Spleen (tissue), 11 donors: Measurements from ENCODE around the gene ZNF217. TPM values are rescaled to one million over a fixed set of nuclear protein-coding genes. Genes with fewer than 3 reads are reported as not detected.
A peak's percentile ranks its signal among the peaks of the same experiment; 100 is the strongest.

Experiments
- DNase-seq: peaks from one replicate; pipeline ENCODE4 v3.0.0-alpha.2; 2020
- H3K27ac ChIP-seq, 8 donors: fragments of 200-600 bp; sonication (generic) in 7 of 8; 1 replicate in 4 of 8; 2 replicates in 4 of 8; pipeline versions ENCODE4 v1.5.0 to v1.8.0; 2016 to 2021; ENCODE audit warnings: inconsistent platforms in 4 of 8, mild to moderate bottlenecking in 4 of 8, moderate library complexity in 1 of 8
- H3K27me3 ChIP-seq, 7 donors: fragments of 200-600 bp; sonication (generic) in 6 of 7; replicated peaks in 1 of 7; 1 replicate in 4 of 7; 2 replicates in 3 of 7; pipeline versions ENCODE4 v1.5.0 to v1.8.0; 2016 to 2021; ENCODE audit warnings: inconsistent platforms in 3 of 7, mild to moderate bottlenecking in 1 of 7
- H3K36me3 ChIP-seq, 6 donors: fragments of 200-600 bp; sonication (generic) in 5 of 6; 1 replicate in 4 of 6; 2 replicates in 2 of 6; pipeline versions ENCODE4 v1.5.0 to v1.8.0; 2016 to 2021; ENCODE audit warnings: inconsistent platforms in 2 of 6
- H3K4me1 ChIP-seq, 6 donors: fragments of 200-600 bp; sonication (generic) in 5 of 6; 1 replicate in 3 of 6; 2 replicates in 3 of 6; pipeline versions ENCODE4 v1.5.0 to v1.8.0; 2016 to 2021; ENCODE audit warnings: inconsistent platforms in 3 of 6
- H3K4me3 ChIP-seq, 8 donors: fragments of 200-600 bp; sonication (generic) in 7 of 8; 1 replicate in 4 of 8; 2 replicates in 4 of 8; pipeline versions ENCODE4 v1.5.0 to v1.8.0; 2016 to 2021; ENCODE audit warnings: inconsistent platforms in 4 of 8, mild to moderate bottlenecking in 4 of 8, moderate library complexity in 2 of 8
- H3K9me3 ChIP-seq, 8 donors: fragments of 200-600 bp; sonication (generic) in 7 of 8; 1 replicate in 4 of 8; 2 replicates in 4 of 8; pipeline versions ENCODE4 v1.5.0 to v1.8.0; 2016 to 2021; ENCODE audit warnings: inconsistent platforms in 4 of 8
- CTCF ChIP-seq, 11 experiments: fragments of 200-600 bp in 7 of 11; fragments of 450-650 bp in 4 of 11; sonication (generic) in 4 of 11; IDR thresholded peaks in 8 of 11; conservative IDR thresholded peaks in 3 of 11; 1 replicate in 7 of 11; 2 replicates in 4 of 11; pipeline versions ENCODE4 v1.4.0 to v1.8.0; 2016 to 2021; ENCODE audit warnings: antibody characterized with exemption in 11 of 11, inconsistent platforms in 4 of 11, mild to moderate bottlenecking in 1 of 11
- POLR2A ChIP-seq, 3 donors: fragments of 450-650 bp; IDR thresholded peaks; one replicate each; pipeline ENCODE4 v1.5.1; 2017; ENCODE audit warnings: antibody characterized with exemption in 3 of 3, mild to moderate bottlenecking in 1 of 3
- POLR2AphosphoS5 ChIP-seq, 3 donors: sonication (generic); formaldehyde crosslinking; IDR thresholded peaks; one replicate each; pipeline ENCODE4 v1.5.1; 2017; ENCODE audit warnings: antibody characterized with exemption in 3 of 3
- WGBS, 5 donors: extraction: QIAGEN DNeasy Blood & Tissue Kit in 3 of 5; methylation state at CpG; one replicate each; pipeline versions ENCODE4 v1.1.5 to v1.1.7; 2013 to 2018; 5-methylcytosine and 5-hydroxymethylcytosine counted together
- intact Hi-C: fragments of 100-400 bp; cut with DNase I; formaldehyde crosslinking; loops from one replicate; pipeline ENCODE4 v1.15.0; 2023; ENCODE audit warnings: low total_unique reads
- polyA plus RNA-seq, 3 donors: library from polyadenylated mRNA; stranded (reverse); fragments of 200-250 nt; gene quantifications; one replicate each; pipeline ENCODE4 v1.2.1, GENCODE V29; 2013
- total RNA-seq, 7 donors: library from RNA; depleted of rRNA in 3 of 7; stranded (reverse); fragments of >200 nt in 3 of 7; fragmentation: NEBNext Ultra II Directional in 4 of 7; extraction: Animal tissue kit (Norgen Biotek cat#: 25700) in 4 of 7; gene quantifications; one replicate each; pipeline versions ENCODE4 v1.1.0 to v1.2.1, GENCODE V29; 2016 to 2021
- donor health status: healthy with polysubstance abuse.
- donor health status: DM: no; HTN: no; CAD: no; lungs with moderate emphysema.
- donor health status: DM: no; HTN: no; CAD: no.
- donor health status: Bipolar disorder and iron deficiency.
- donor health status: healthy.
- donor health status: DM: no; HTN: no; CAD: no.
- donor health status: DM: yes; HTN: yes; CAD: no.

The ZNF217 gene
- total and polyA plus RNA-seq, 10 donors = 15.1 to 90.1 (median 74.1) TPM

- 94 to 97% (median 94%) methylated on average over 13 of the region's 13 CpGs for WGBS, 5 donors
These were observed 6.4 kb upstream of the ZNF217 start for GRCh38 chr20:53599910-53600632.

GRCh38 chr20:53599378-53599777 is 5.7 kb upstream of the ZNF217 start:
- TF ChIP-seq CTCF (IDR thresholded peaks at IDR 0.05 in 8 of 11, conservative IDR thresholded peaks at IDR 0.05 in 3 of 11) (no peak), POLR2AphosphoS5 (IDR thresholded peaks at IDR 0.05) (no peak), POLR2A (IDR thresholded peaks at IDR 0.05) (no peak)
- Histone ChIP-seq H3K36me3 (no peaks in the 10 kb centered on the region), H3K27ac (peak overlapping the region in 6 of 8 donors; percentile 2 to 61 (median 50)), H3K4me3 (no peak overlapping the region), H3K9me3 (no peaks in the 10 kb centered on the region), H3K27me3 (no peaks in the 10 kb centered on the region), H3K4me1 (peaks cover 9 to 61% (median 31%) of the 10 kb centered on the region in 6 donors)
- no peak for DNase-seq
- intact Hi-C loops = no loop called here
- WGBS, 5 donors = 72 to 75% (median 74%) methylated on average over 4 of the region's 4 CpGs

More at GRCh38 chr20:53599910-53600632, 6.4 kb upstream of the ZNF217 start:
- Histone ChIP-seq H3K9me3 (no peaks in the 10 kb centered on the region), H3K4me3 (no peak overlapping the region), H3K27ac (peak overlapping the region in 1 of 8 donors; percentile 61), H3K27me3 (no peaks in the 10 kb centered on the region), H3K36me3 (no peaks in the 10 kb centered on the region), H3K4me1 (peaks cover 9 to 58% (median 27%) of the 10 kb centered on the region in 6 donors)
- intact Hi-C loops = no loop called here
- no peak for TF ChIP-seq POLR2AphosphoS5 (IDR thresholded peaks at IDR 0.05)
- no peak for TF ChIP-seq POLR2A (IDR thresholded peaks at IDR 0.05)
- no peak for TF ChIP-seq CTCF (IDR thresholded peaks at IDR 0.05 in 8 of 11, conservative IDR thresholded peaks at IDR 0.05 in 3 of 11)
- DNase-seq = no peak

GRCh38 chr20:53599044-53599362 is 5.4 kb upstream of the ZNF217 start:
- H3K36me3 ChIP-seq = no peaks in the 10 kb centered on the region
- H3K4me3 ChIP-seq = no peak overlapping the region
- no peak for DNase-seq
- WGBS, 5 donors = 65 to 81% (median 72%) methylated on average over 2 of the region's 2 CpGs
- peaks cover 9 to 61% (median 31%) of the 10 kb centered on the region in 6 donors for H3K4me1 ChIP-seq
- no peaks in the 10 kb centered on the region for H3K9me3 ChIP-seq
- H3K27ac ChIP-seq = peak overlapping the region in 7 of 8 donors; percentile 15 to 61 (median 48)
- intact Hi-C loops = no loop called here
- H3K27me3 ChIP-seq = no peaks in the 10 kb centered on the region
- no peak for TF ChIP-seq CTCF (IDR thresholded peaks at IDR 0.05 in 8 of 11, conservative IDR thresholded peaks at IDR 0.05 in 3 of 11)
- no peak for TF ChIP-seq POLR2AphosphoS5 (IDR thresholded peaks at IDR 0.05)
- TF ChIP-seq POLR2A (IDR thresholded peaks at IDR 0.05) = no peak

- Histone ChIP-seq H3K27me3 (no peaks in the 10 kb centered on the region), H3K4me1 (peaks cover 9 to 61% (median 31%) of the 10 kb centered on the region in 6 donors), H3K36me3 (no peaks in the 10 kb centered on the region), H3K27ac (peak overlapping the region in 7 of 8 donors; percentile 15 to 61 (median 48)), H3K4me3 (no peak overlapping the region), H3K9me3 (no peaks in the 10 kb centered on the region)
- TF ChIP-seq POLR2A (IDR thresholded peaks at IDR 0.05) = no peak
- no peak for TF ChIP-seq CTCF (IDR thresholded peaks at IDR 0.05 in 8 of 11, conservative IDR thresholded peaks at IDR 0.05 in 3 of 11)
- TF ChIP-seq POLR2AphosphoS5 (IDR thresholded peaks at IDR 0.05) = no peak
- WGBS, 5 donors = 88 to 91% (median 90%) methylated on average over 9 of the region's 9 CpGs
- DNase-seq = no peak
- intact Hi-C loops = no loop called here
These were observed 4.8 kb upstream of the ZNF217 start for GRCh38 chr20:53598140-53599043.
